GM12878 (cell line): ENCODE measurements around the gene PRRT1. TPM values are rescaled to one million over a fixed set of nuclear protein-coding genes. Genes with fewer than 3 reads are reported as not detected.

Experiments used
- BHLHE40 ChIP-seq, 2 experiments: fragments of 450-650 bp in 1 of 2; IDR thresholded peaks; 2 replicates each; pipeline ENCODE4 v1.6.1; 2011 to 2017; ENCODE audit warnings: low read depth in 2 of 2, borderline replicate concordance in 1 of 2, improper control_type of control experiment in 1 of 2, low read length in 1 of 2, mild to moderate bottlenecking in 1 of 2
- CREM ChIP-seq: IDR thresholded peaks from 2 replicates; pipeline ENCODE4 v1.6.1; 2014; ENCODE audit warnings: antibody characterized with exemption, low read depth
- CTCF ChIP-seq, 3 experiments: IDR thresholded peaks in 2 of 3; conservative IDR thresholded peaks in 1 of 3; 2 replicates each; pipeline ENCODE4 v1.5.1; 2011; ENCODE audit warnings: low read depth in 3 of 3, low read length in 3 of 3, mild to moderate bottlenecking in 3 of 3, control low read depth in 2 of 3, moderate library complexity in 2 of 3, inconsistent platforms in 1 of 3, mixed read lengths in 1 of 3; ENCODE audit not compliant: control insufficient read depth in 2 of 3, insufficient read depth in 1 of 3; ENCODE audit errors: extremely low read depth in 1 of 3
- CUX1 ChIP-seq: IDR thresholded peaks from 2 replicates; pipeline ENCODE4 v1.6.1; 2012; ENCODE audit warnings: improper control_type of control experiment, low read depth, low read length; ENCODE audit not compliant: insufficient replicate concordance
- FOS ChIP-seq: IDR thresholded peaks from 3 replicates; pipeline ENCODE4 v1.6.1; 2011; ENCODE audit warnings: borderline replicate concordance; ENCODE audit not compliant: insufficient read length; ENCODE audit errors: extremely low read depth
- HDAC2 ChIP-seq: fragments of 200-600 bp; sonication (generic); IDR thresholded peaks from 2 replicates; pipeline ENCODE4 v1.6.1; 2017
- HDGF ChIP-seq: fragments of 450-650 bp; IDR thresholded peaks from 2 replicates; pipeline ENCODE4 v1.6.1; 2016; ENCODE audit warnings: antibody characterized with exemption
- HSF1 ChIP-seq: fragments of 150-350 bp; IDR thresholded peaks from 2 replicates; pipeline ENCODE4 v1.6.1; 2014; ENCODE audit warnings: mild to moderate bottlenecking, low read depth, low read length
- IRF5 ChIP-seq: fragments of 450-650 bp; IDR thresholded peaks from 2 replicates; pipeline ENCODE4 v1.6.1; 2017; ENCODE audit warnings: borderline replicate concordance
- NFIC ChIP-seq: IDR thresholded peaks from 2 replicates; pipeline ENCODE4 v1.6.1; 2012; ENCODE audit warnings: low read depth, mild to moderate bottlenecking, inconsistent platforms, low read length, moderate library complexity
- NR2C1 ChIP-seq: fragments of 450-650 bp; IDR thresholded peaks from 2 replicates; pipeline ENCODE4 v1.6.1; 2017; ENCODE audit warnings: antibody characterized with exemption, mild to moderate bottlenecking, moderate library complexity
- PAX8 ChIP-seq: fragments of 450-650 bp; IDR thresholded peaks from 2 replicates; pipeline ENCODE4 v1.6.1; 2017; ENCODE audit warnings: mild to moderate bottlenecking, moderate library complexity
- POLR2A ChIP-seq: IDR thresholded peaks from 2 replicates; pipeline ENCODE4 v1.6.1; 2011; ENCODE audit warnings: low read depth, mild to moderate bottlenecking, low read length
- SMAD1 ChIP-seq: fragments of 450-650 bp; IDR thresholded peaks from 2 replicates; pipeline ENCODE4 v1.6.1; 2018; ENCODE audit warnings: mild to moderate bottlenecking, low read depth; ENCODE audit not compliant: partially characterized antibody
- ZBTB33 ChIP-seq: fragments of 450-650 bp; IDR thresholded peaks from 2 replicates; pipeline ENCODE4 v1.6.1; 2017; ENCODE audit warnings: mild to moderate bottlenecking
- polyA plus RNA-seq, 11 experiments: library from polyadenylated mRNA; depleted of rRNA in 4 of 11; unstranded in 6 of 11; stranded (reverse) in 5 of 11; fragments of >200 nt; fragmentation: Nextera tagmentation in 4 of 11; fragmentation: Illumina TruSeq in 1 of 11; extraction: Ambion mirVana in 4 of 11; extraction: Trizol in 1 of 11; gene quantifications; 1 replicate in 1 of 11; 2 replicates in 10 of 11; pipeline versions ENCODE4 v1.2.1 to v1.2.3, GENCODE V29; 2011 to 2016; ENCODE audit warnings: inconsistent platforms in 2 of 11, missing spikeins in 2 of 11, low read depth in 1 of 11
- total RNA-seq, 4 experiments: library from RNA; depleted of rRNA in 3 of 4; stranded (reverse); fragments of >200 nt in 3 of 4; fragmentation: Illumina TruSeq in 1 of 4; extraction: Trizol in 1 of 4; gene quantifications; 2 replicates each; pipeline versions ENCODE4 v1.2.1 to v1.2.3, GENCODE V29; 2013 to 2021

Gene PRRT1
- total and polyA plus RNA-seq, 10 of the 15 experiments (the other 5 are each of a cell fraction or from before 2014, with no cell fraction given) = 0.04 to 0.15 (median 0.10) TPM; not detected in 6

- TF ChIP-seq CUX1 (no peak), SMAD1 (peak; percentile 25), BHLHE40 (IDR thresholded peaks at IDR 0.05; ENCODE audit: borderline replicate concordance in 1 of 2, low read depth in 2 of 2, low read length in 1 of 2) (peak in 1 of 2 experiments; percentile 9; a peak in 1 of 4 replicates), POLR2A (peak; percentile 75), FOS (no peak), CREM (no peak), HSF1 (no peak), IRF5 (no peak), HDGF (no peak; the same call in 1 of the 2 replicates), NR2C1 (no peak), CTCF (IDR thresholded peaks at IDR 0.05 in 2 of 3, conservative IDR thresholded peaks at IDR 0.05 in 1 of 3; ENCODE audit: control insufficient read depth in 2 of 3, extremely low read depth in 1 of 3, insufficient read depth in 1 of 3, low read depth in 3 of 3, low read length in 3 of 3) (no peak), NFIC (no peak), ZBTB33 (no peak), PAX8 (no peak), HDAC2 (no peak)
Observed at GRCh38 chr6:32175711-32176475, 24.2 kb upstream of the PRRT1 start, which contains the start of gene AGPAT1 (continued).
